B cell (primary cell): Measurements from ENCODE around the gene SUSD2.

Source experiments
- EZH2 ChIP-seq: IDR thresholded peaks from 2 replicates; pipeline ENCODE4 v1.6.1; 2012; ENCODE audit warnings: borderline replicate concordance, low read depth, mild to moderate bottlenecking, moderate library complexity, low read length; ENCODE audit not compliant: insufficient read depth, poor library complexity, severe bottlenecking
- TF ChIP-seq, protein P1 (sequence below): fragments of 200-600 bp; IDR thresholded peaks from one replicate; pipeline ENCODE4 v1.8.0; 2022; ENCODE audit warnings: antibody characterized with exemption, mild to moderate bottlenecking

DNA sequence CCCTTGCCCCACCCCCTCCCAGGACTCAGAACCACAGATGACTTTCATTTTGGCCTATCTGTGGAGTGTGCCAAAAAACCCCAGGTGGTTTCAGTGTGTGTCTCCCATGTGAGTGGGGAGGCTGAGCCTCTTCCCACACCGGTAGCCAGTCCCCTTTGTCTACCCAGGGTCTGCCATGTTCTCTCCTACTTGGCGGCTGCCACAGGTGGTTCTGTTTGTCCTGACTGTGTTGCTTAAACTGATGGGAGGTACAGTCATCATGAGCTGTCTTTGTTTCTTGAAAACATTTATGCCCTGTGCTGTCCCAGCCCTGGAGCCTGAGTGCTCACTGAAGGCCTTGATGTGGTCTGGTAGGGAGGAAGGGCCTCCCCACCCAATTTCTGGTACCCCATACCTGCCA lies 39.7 kb upstream of the SUSD2 start:
- TF ChIP-seq, protein P1, sequence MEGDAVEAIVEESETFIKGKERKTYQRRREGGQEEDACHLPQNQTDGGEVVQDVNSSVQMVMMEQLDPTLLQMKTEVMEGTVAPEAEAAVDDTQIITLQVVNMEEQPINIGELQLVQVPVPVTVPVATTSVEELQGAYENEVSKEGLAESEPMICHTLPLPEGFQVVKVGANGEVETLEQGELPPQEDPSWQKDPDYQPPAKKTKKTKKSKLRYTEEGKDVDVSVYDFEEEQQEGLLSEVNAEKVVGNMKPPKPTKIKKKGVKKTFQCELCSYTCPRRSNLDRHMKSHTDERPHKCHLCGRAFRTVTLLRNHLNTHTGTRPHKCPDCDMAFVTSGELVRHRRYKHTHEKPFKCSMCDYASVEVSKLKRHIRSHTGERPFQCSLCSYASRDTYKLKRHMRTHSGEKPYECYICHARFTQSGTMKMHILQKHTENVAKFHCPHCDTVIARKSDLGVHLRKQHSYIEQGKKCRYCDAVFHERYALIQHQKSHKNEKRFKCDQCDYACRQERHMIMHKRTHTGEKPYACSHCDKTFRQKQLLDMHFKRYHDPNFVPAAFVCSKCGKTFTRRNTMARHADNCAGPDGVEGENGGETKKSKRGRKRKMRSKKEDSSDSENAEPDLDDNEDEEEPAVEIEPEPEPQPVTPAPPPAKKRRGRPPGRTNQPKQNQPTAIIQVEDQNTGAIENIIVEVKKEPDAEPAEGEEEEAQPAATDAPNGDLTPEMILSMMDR: no peak
- no peak for TF ChIP-seq EZH2
